GM23338 (cell line): ENCODE results near the gene FAM168B.

Experiments
- CREB1 ChIP-seq: fragments of 250-450 bp; sonication (Bioruptor Pico); IDR thresholded peaks from 2 replicates; pipeline ENCODE4 v1.5.0; 2020; ENCODE audit warnings: low read depth, mild to moderate bottlenecking, moderate library complexity
- CTCF ChIP-seq, 2 experiments: fragments of 200-600 bp in 1 of 2; sonication (generic) in 1 of 2; conservative IDR thresholded peaks; 2 replicates each; pipeline versions ENCODE4 v1.5.1 to v1.6.1; 2016 to 2017; ENCODE audit warnings: antibody characterized with exemption in 2 of 2, low read depth in 2 of 2, mild to moderate bottlenecking in 2 of 2, moderate library complexity in 1 of 2
- ETS1 ChIP-seq: IDR thresholded peaks from 2 replicates; pipeline ENCODE4 v1.6.1; 2016; ENCODE audit warnings: antibody characterized with exemption
- EZH2 ChIP-seq: fragments of 200-600 bp; sonication (generic); IDR thresholded peaks from one replicate; pipeline ENCODE4 v1.8.0; 2017; ENCODE audit warnings: antibody characterized with exemption, mild to moderate bottlenecking, low read depth; ENCODE audit not compliant: unreplicated experiment
- EZH2phosphoT487 ChIP-seq: fragments of 200-600 bp; sonication (generic); IDR thresholded peaks from one replicate; pipeline ENCODE4 v1.8.1; 2018; ENCODE audit warnings: antibody characterized with exemption; ENCODE audit not compliant: unreplicated experiment
- JUNB ChIP-seq: IDR thresholded peaks from one replicate; pipeline ENCODE4 v1.6.1; 2016; ENCODE audit warnings: antibody characterized with exemption; ENCODE audit not compliant: unreplicated experiment
- POLR2AphosphoS5 ChIP-seq: IDR thresholded peaks from 2 replicates; pipeline ENCODE4 v1.6.1; 2016; ENCODE audit warnings: antibody characterized with exemption, low read depth
- REST ChIP-seq: IDR thresholded peaks from one replicate; pipeline ENCODE4 v1.6.1; 2018; ENCODE audit warnings: antibody characterized with exemption; ENCODE audit not compliant: unreplicated experiment
- STAT1 ChIP-seq: IDR thresholded peaks from one replicate; pipeline ENCODE4 v1.6.1; 2016; ENCODE audit warnings: antibody characterized with exemption; ENCODE audit not compliant: unreplicated experiment
- ZNF114 ChIP-seq: fragments of 250-450 bp; sonication (Bioruptor Pico); IDR thresholded peaks from 2 replicates; pipeline ENCODE4 v1.5.0; 2020; ENCODE audit warnings: mild to moderate bottlenecking, moderate library complexity
- ZNF331 ChIP-seq: fragments of 250-450 bp; sonication (Bioruptor Pico); IDR thresholded peaks from 2 replicates; pipeline ENCODE4 v1.5.0; 2020; ENCODE audit warnings: low read depth, mild to moderate bottlenecking, moderate library complexity
- ZNF462 ChIP-seq: fragments of 250-450 bp; sonication (Bioruptor Pico); IDR thresholded peaks from 2 replicates; pipeline ENCODE4 v1.5.0; 2020; ENCODE audit warnings: mild to moderate bottlenecking, moderate library complexity

- TF ChIP-seq CTCF (conservative IDR thresholded peaks at IDR 0.05; ENCODE audit: low read depth in 2 of 2) (no peak), REST (no peak), EZH2 (no peak), POLR2AphosphoS5 (no peak), STAT1 (no peak), CREB1 (CRISPR knock-in tag) (no peak), EZH2phosphoT487 (no peak), JUNB (no peak), ETS1 (no peak), ZNF462 (CRISPR knock-in tag) (no peak), ZNF114 (CRISPR knock-in tag) (no peak), ZNF331 (CRISPR knock-in tag) (no peak)
Measured at GRCh38 chr2:131014141-131014540, 79.1 kb downstream of the FAM168B start.
